ENCODE measurements around the gene HEYL. TPM values are rescaled to one million over a fixed set of nuclear protein-coding genes. Genes with fewer than 3 reads are reported as not detected.

Gene HEYL
- total RNA-seq, 3 donors from 2014 or later: 2.1 to 5.2 (median 2.3) TPM

DNA sequence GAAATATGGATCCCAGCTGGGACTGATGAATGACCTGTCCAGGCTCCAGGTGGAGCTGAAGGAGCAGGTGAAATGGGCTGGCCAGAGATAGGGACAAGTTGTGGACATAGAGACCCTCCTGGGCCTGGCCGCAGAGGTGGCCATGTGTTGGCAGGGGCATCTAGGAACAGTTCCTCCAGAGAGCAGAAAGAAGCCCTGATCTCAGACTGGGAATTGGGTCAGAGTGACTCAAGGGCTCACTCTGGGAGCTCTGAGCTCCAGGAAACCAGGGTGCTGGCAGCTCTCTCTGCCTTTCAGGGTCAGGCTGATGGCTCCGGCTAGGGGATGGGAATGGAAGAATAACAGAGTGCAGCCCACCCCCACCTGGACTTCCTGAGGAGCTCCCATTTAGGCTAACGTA lies 29.5 kb upstream of the HEYL start:
- Histone ChIP-seq H3K4me1 (peaks cover 4% of the 10 kb centered on the region in 2 donors), H3K36me3 (no peaks in the 10 kb centered on the region), H3K27me3 (no peaks in the 10 kb centered on the region), H3K27ac (no peak overlapping the region), H3K9me3 (no peaks in the 10 kb centered on the region), H3K4me3 (no peak overlapping the region)
- intact Hi-C loops (cut with DNase I; ENCODE audit: low total_unique reads): no loop called here
- no peak for DNase-seq (ENCODE audit: low spot score in 2 of 2)
- TF ChIP-seq, protein P1, sequence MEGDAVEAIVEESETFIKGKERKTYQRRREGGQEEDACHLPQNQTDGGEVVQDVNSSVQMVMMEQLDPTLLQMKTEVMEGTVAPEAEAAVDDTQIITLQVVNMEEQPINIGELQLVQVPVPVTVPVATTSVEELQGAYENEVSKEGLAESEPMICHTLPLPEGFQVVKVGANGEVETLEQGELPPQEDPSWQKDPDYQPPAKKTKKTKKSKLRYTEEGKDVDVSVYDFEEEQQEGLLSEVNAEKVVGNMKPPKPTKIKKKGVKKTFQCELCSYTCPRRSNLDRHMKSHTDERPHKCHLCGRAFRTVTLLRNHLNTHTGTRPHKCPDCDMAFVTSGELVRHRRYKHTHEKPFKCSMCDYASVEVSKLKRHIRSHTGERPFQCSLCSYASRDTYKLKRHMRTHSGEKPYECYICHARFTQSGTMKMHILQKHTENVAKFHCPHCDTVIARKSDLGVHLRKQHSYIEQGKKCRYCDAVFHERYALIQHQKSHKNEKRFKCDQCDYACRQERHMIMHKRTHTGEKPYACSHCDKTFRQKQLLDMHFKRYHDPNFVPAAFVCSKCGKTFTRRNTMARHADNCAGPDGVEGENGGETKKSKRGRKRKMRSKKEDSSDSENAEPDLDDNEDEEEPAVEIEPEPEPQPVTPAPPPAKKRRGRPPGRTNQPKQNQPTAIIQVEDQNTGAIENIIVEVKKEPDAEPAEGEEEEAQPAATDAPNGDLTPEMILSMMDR (IDR thresholded peaks at IDR 0.05): no peak

GRCh38 chr1:39668111-39668510 lies 28.7 kb upstream of the HEYL start:
- Histone ChIP-seq H3K36me3 (no peaks in the 10 kb centered on the region), H3K4me1 (peaks cover 4% of the 10 kb centered on the region in 2 donors)
- intact Hi-C loops (cut with DNase I; ENCODE audit: low total_unique reads): no loop called here

DNA sequence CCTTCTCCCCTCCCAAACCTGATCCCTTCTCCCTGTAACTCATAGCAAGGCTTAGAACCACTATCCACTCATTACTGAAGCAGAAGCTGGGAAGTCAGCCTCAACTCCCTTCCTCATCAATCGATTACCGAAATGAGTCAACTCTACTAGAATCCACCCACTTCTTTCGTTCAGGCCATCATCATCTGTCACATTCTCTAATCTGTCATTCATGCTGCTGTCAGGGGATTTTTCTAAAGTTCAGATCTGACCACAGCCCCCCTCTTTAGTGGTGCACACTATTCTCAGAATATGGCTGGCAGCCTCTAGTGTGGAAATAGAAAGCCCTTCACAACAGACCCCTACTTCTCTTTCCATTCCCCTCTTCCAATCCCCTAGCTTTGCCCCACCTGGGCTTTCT lies 27.3 kb upstream of the HEYL start:
- Histone ChIP-seq H3K36me3 (no peaks in the 10 kb centered on the region), H3K9me3 (no peaks in the 10 kb centered on the region), H3K27me3 (no peaks in the 10 kb centered on the region), H3K27ac (no peak overlapping the region), H3K4me3 (no peak overlapping the region), H3K4me1 (peaks cover 0 to 4% of the 10 kb centered on the region in 2 donors)
- TF ChIP-seq POLR2A (IDR thresholded peaks at IDR 0.05): no peak
- TF ChIP-seq, protein P1 (IDR thresholded peaks at IDR 0.05): no peak
- TF ChIP-seq POLR2AphosphoS5 (IDR thresholded peaks at IDR 0.05): no peak
- intact Hi-C loops (cut with DNase I; ENCODE audit: low total_unique reads): no loop called here
- no peak for DNase-seq (ENCODE audit: low spot score in 2 of 2)

More at GRCh38 chr1:39668111-39668510, 28.7 kb upstream of the HEYL start:
- Histone ChIP-seq H3K4me3 (no peak overlapping the region), H3K27me3 (no peaks in the 10 kb centered on the region), H3K9me3 (no peaks in the 10 kb centered on the region), H3K27ac (no peak overlapping the region)
- TF ChIP-seq POLR2AphosphoS5 (IDR thresholded peaks at IDR 0.05) (no peak), POLR2A (IDR thresholded peaks at IDR 0.05) (no peak)
- TF ChIP-seq, protein P1 (IDR thresholded peaks at IDR 0.05): no peak
- no peak for DNase-seq (ENCODE audit: low spot score in 2 of 2)

- intact Hi-C loops (cut with DNase I; ENCODE audit: low total_unique reads): no loop called here
Observed at GRCh38 chr1:39663559-39663958, 24.1 kb upstream of the HEYL start.

GRCh38 chr1:39662861-39663260 lies 23.4 kb upstream of the HEYL start:
- H3K9me3 ChIP-seq: no peaks in the 10 kb centered on the region
- TF ChIP-seq POLR2A (IDR thresholded peaks at IDR 0.05): no peak
- TF ChIP-seq, protein P1 (IDR thresholded peaks at IDR 0.05): no peak
- TF ChIP-seq POLR2AphosphoS5 (IDR thresholded peaks at IDR 0.05): no peak
- H3K4me3 ChIP-seq: no peak overlapping the region
- H3K4me1 ChIP-seq: no peaks in the 10 kb centered on the region
- no peak for DNase-seq (ENCODE audit: low spot score in 2 of 2)
- intact Hi-C loops (cut with DNase I; ENCODE audit: low total_unique reads): no loop called here
- H3K27me3 ChIP-seq: no peaks in the 10 kb centered on the region
- no peaks in the 10 kb centered on the region for H3K36me3 ChIP-seq
- H3K27ac ChIP-seq: no peak overlapping the region

More at GRCh38 chr1:39663559-39663958, 24.1 kb upstream of the HEYL start:
- no peaks in the 10 kb centered on the region for H3K27me3 ChIP-seq
- TF ChIP-seq POLR2A (IDR thresholded peaks at IDR 0.05) (no peak), POLR2AphosphoS5 (IDR thresholded peaks at IDR 0.05) (no peak)
- TF ChIP-seq, protein P1 (IDR thresholded peaks at IDR 0.05): no peak
- no peaks in the 10 kb centered on the region for H3K36me3 ChIP-seq
- no peak for DNase-seq (ENCODE audit: low spot score in 2 of 2)
- no peaks in the 10 kb centered on the region for H3K9me3 ChIP-seq
- H3K27ac ChIP-seq: no peak overlapping the region
- H3K4me1 ChIP-seq: no peaks in the 10 kb centered on the region
- no peak overlapping the region for H3K4me3 ChIP-seq
